GM19328 (cell line): ENCODE measurements around the gene EXTL2.
A peak's percentile ranks its signal among the peaks of the same experiment; 100 is the strongest.
"Not testable (repeated sequence)": the region's sequence is repeated elsewhere in the genome, so short reads cannot be mapped to it uniquely, and the experiment has no call there.

ENCODE experiments used
- ATAC-seq: cut with Tn5 transposase; IDR thresholded peaks from one replicate; pipeline ENCODE4 v1.9.1; 2021; ENCODE audit warnings: mild to moderate bottlenecking, moderate library complexity; ENCODE audit not compliant: unreplicated experiment

EXTL2 gene

DNA sequence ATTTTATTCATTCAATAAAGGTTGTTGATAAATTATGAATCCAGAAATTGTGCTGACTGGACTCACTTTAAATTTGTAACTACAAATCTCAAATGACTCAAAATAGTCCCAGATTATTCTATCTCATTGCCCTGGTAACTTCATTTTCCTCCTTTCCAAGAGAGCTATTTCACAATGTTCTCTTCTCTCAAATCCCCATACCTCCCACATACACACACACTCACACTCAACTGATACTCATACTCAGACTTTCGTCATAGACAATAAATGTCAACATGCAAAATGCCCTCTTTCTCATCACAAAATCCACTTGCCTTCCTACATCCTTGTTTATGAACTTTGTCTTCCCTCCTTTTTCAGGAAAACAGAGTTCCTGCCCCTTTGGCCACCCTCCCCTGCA lies 33.3 kb downstream of the EXTL2 start:
- ATAC-seq: no peak

DNA sequence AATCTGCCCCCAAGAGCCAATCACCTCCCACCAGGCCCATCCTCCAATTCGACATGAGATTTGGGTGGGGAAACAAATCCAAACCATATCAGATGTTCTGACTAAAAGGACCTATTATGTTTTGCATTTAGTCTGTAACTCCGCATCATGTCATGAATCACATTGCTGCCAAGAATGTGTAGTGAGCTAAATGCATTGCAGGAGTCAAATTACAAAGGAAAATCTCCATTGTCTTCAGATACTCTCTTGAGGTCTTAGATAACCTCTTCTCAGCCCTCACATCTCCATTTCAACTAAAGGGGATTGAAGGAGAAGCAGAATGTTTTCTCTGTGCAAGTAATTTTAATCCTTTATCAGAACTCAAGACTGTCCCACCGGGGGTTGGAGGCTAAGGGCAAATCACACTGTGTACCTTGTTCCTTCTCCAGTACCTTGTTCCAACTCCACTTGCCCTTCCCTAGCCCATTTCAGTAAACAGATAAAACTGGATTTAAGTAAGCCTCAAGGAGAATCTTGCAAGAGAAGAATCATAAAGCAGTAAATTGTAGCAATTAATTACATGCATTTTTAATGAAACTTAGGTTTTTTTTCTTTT lies 34.1 kb downstream of the EXTL2 start:
- ATAC-seq: no peak

- ATAC-seq: not testable (repeated sequence)
These were observed 39.5 kb downstream of the EXTL2 start for GRCh38 chr1:100855116-100855515.

DNA sequence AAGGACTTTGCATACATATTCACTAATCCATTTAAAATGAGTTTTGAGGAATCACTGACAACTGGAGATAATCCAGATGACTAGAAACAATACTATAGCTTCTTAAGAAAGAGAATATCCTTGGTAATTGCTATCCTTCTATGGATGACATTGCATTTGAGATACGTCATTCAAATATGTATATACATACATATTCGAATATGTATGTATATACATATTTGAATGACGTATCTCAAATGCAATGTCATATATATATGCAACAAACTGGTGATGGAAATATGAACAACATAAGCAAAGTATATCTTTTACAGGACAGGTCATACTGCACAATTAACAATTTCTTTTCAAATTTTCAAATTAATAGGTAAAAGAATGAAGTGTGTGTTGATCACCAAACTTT lies 41.7 kb downstream of the EXTL2 start:
- ATAC-seq: no peak

DNA sequence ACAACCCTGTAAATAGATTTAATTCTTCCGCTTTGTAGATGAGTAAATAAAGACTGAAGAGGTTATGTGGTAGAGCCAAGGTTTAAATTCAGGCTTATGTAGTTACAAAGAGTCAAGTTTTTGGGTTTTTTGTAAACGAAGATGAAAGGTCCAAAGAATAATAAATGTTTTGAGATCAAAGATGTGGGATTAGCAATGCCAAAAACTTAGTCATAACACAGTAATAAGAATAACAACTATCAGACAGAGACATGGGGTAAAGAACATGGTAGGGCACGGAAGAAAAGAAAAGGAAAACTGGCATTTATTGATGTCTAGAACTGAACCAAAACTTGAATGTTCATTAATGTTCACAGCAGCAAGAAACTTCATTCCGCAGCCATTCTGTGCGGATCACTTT lies 42.9 kb downstream of the EXTL2 start:
- no peak for ATAC-seq

- no peak for ATAC-seq
These were observed 47.1 kb downstream of the EXTL2 start for GRCh38 chr1:100847361-100848082.

DNA sequence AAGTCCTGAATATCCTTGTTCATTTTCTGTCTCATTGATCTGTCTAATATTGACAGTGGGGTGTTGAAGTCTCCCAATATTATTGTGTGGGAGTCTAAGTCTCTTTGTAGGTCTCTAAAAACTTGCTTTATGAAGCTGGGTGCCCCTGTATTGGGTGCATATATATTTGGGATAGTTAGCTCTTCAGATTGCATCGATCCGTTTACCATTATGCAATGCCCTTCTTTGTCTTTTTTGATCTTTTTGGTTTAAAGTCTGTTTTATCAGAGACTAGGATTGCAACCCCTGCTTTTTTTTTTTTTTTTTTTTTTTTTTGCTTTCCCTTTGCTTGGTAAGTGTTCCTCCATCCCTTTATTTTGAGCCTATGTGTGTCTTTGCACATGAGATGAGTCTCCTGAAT lies 51.5 kb downstream of the EXTL2 start:
- ATAC-seq: not testable (repeated sequence)

GRCh38 chr1:100835866-100836842 lies 58.5 kb downstream of the EXTL2 start:
- no peak for ATAC-seq

DNA sequence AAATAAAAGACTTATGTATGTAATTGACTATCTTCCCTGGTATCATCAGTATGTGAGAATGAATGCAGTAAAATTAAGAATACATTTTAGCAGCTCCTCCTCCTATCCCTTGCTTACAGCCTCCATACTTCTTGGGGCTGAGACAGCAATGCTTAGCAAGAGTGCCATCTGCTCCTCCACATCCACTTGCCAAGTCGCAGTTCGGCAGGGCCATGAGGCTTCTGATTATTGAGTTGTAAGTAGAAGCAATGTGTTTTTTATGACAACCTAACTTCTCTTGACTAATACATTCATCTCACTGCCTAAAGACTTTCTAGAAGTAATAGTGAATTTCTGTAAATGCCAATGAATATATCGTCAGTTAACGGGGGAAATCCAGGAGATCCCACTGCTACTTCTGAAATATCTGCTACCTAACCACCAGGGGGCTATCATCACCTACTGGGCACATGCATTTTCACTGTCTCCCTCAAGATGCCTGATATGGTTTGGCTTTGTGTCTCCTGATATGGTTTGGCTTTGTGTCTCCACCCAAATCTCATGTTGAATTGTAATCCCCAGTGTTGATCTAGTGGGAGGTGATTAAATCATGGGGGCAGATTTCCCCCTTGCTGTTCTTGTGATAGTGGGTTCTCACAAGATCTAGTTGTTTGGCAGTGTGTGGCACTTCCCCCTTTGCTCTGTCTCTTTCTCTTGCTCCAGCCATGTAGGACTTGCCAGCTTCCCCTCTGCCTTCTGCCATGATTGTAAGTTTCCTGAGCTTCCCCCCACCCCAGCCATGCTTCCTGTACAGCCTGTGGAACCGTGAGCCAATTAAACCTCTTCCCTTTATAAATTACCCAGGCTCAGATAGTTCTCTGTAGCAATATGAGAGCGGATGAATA lies 59.6 kb downstream of the EXTL2 start:
- ATAC-seq: peak; percentile 80

DNA sequence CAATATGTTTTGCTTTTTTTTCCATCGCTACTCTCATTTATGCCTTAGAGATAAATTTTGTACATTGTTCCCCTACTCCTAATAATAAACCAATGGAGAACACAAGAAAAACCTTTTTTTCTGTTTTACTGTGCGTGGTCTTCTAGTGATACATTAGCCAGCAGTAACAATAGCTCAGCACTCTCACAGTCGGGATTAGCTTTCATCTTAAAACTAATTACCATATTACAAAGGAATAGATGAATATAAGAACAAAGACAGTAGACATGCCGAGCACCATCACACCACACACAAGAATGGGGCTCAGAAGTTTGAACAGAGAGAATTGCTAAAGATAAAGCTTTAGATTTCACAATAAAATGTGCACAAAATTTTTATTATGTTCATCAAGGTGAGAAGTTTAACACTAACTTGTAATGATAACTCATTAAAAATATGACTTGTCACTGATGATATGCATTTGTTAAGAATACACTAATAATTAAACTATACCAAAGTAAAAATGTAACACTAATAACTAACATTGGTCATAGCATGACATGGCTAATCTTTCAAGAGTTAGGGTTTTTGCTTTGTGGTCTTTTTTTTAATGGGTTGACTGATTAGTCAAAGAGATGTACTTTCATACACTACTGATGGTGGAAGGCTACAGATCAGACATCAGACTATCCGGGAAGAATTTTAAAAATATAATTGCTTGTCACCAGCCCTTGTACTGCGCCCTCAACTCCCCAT lies 61.8 kb downstream of the EXTL2 start:
- no peak for ATAC-seq

DNA sequence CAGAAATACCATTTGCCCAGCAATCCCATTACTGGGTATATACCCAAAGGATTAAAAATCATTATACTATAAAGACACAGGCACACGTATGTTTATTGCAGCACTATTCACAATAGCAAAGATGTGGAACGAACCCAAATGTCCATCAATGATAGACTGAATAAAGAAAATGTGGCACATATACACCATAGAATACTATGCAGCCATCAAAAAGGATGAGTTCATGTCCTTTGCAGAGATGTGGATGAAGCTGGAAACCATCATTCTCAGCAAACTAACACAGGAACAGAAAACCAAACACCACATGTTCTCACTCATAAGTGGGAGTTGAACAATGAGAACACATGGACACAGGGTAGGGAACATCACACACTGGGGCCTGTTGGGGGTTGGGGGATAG lies 69.0 kb downstream of the EXTL2 start:
- not testable (repeated sequence) for ATAC-seq
